ENCODE data around the gene SNX27. TPM values are rescaled to one million over a fixed set of nuclear protein-coding genes. Genes with fewer than 3 reads are reported as not detected.
"Not testable (repeated sequence)": the region's sequence is repeated elsewhere in the genome, so short reads cannot be mapped to it uniquely, and the experiment has no call there.

The SNX27 gene
- total RNA-seq, result 15.8 and 24.3 TPM in 2 replicates

DNA sequence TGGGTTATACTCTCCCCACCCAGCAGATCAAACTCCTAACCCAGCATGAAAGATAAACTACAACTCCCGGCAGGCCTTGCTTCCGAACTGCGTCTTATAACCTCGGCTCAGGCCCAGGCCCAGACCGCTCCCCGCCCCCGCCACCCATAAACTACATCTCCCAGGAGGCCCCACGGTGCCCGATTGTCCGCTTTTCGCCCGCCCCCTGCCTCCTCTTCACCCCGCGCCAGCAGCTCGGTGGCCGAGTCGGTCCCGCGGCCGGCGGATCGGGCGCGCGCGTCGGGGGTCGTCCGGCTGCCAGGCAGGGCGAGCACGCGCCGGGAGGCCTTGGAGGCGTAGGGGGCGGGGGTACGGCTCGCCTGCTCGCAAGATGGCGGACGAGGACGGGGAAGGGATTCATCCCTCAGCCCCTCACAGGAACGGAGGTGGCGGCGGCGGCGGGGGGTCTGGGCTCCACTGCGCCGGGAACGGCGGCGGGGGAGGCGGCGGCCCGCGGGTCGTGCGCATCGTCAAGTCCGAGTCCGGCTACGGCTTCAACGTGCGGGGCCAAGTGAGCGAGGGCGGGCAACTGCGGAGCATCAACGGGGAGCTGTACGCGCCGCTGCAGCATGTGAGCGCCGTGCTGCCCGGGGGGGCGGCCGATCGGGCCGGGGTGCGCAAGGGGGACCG is at the start of gene SNX27:
TSS of gene SNX27 (plus strand) at position 219 of the 669 bp plus-strand sequence. CDS start at position 371, 152 bp downstream.
- peak; percentile 95 for DNase-seq

DNA sequence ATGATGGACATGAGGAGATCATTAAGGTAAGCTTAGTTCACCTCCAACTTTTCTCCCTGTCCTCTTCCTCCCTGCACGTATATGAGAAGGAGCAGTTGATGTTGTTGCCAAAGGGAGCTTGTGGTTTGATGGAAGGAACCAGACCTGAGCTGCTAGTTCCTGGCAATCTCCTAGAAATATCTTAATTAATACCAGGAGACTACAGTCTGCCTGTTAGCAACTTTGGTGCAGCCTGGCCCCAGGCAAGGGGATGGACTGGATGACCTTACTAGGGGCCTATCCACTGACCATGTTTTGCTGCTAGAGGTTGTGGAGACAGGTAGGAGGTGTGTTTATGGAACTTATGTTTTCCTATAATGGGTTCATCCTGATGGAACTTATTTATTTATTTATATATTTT is 49.2 kb upstream of the SNX27 start:
- no peak for DNase-seq

DNA sequence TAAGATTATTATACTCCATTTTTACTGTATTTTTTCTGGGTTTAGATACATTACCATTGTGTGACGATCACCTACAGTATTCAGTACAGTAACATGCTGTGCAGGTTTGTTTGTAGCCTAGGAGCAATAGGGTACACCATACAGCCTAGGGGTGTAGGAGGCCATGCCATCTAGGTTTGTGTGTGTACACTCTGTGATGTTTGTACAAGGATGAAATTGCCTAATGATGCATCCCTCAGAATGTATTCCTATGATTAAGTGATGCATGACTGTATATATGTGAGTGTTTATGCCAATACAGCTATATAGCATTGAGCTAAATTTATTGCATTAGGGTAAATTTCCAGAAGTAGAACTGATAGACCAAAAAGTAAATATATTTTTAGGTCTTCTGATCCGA is 48.5 kb upstream of the SNX27 start:
- DNase-seq, result no peak

DNA sequence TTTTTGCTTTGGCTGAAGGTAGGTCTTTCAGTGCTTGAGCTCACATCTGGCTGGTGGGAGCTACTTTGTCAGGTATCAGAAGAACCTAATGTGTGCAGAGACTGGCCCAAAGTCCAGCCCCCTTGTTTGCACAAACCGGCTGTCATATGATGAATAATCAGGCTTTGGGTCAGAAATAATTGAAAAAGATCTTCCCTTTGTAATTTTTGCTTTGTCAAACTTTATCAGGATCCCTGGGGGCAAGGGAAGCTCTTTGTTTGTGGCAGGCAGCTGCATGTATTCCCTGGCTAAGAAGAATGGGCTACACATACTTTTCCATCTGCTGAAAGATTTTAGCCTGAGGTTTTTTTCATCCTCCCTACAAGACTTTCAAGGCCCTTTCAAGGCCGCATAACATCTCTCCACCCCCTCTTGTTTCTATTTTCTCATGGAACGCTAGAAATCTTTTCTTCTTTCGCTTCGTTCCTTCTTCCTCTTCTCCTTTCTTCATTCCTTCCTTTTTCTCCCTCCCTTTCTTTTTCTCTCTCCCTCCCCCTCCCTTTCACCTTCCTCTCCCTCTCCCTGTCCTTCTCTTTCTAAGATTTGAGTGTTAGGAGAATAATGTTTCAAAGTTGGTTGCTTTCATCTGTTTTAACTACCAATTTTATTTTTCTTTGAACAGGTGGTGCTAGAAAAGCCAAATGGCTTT is 46.2 kb upstream of the SNX27 start:
- no peak for DNase-seq

DNA sequence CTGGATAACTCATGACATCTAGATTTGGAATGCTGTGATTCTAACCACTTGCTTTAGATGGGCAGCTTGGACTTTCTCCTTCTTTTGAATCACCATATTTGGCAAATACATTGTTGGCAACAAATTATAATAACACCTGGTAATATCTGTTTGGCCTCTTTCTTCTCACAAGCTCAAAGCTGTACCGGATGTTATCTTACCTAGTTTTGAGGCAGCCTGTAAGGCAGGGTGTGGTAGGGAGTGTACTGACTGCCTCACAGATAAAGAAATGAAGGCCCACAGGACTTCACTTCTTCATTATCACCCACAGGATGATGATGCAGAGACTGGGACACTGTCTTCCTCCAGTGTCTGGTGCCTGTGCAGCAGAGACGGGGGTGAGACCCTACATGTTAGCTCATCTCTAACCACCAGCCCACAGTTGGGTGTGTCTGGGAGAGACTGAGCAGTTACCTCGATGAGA is 43.2 kb upstream of the SNX27 start:
- DNase-seq, result no peak

DNA sequence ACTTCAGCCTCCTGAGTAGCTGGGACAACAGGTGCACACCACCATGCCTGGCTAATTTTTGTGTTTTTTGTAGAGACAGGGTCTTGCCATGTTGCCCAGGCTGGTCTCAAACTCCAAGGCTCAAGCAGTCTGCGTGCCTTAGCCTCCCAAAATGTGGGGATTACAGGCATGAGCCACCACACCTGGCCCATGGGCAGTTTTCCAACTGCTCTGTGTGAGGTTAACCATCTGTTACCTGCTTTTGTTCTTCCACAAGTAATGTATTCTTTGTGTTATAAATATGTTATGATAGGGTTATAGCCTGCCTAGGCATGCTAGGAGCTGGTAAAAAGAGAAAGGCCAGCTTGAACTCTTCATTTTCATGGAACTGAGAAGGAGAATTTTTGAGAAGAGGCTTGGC is 41.0 kb upstream of the SNX27 start:
- DNase-seq, result no peak

DNA sequence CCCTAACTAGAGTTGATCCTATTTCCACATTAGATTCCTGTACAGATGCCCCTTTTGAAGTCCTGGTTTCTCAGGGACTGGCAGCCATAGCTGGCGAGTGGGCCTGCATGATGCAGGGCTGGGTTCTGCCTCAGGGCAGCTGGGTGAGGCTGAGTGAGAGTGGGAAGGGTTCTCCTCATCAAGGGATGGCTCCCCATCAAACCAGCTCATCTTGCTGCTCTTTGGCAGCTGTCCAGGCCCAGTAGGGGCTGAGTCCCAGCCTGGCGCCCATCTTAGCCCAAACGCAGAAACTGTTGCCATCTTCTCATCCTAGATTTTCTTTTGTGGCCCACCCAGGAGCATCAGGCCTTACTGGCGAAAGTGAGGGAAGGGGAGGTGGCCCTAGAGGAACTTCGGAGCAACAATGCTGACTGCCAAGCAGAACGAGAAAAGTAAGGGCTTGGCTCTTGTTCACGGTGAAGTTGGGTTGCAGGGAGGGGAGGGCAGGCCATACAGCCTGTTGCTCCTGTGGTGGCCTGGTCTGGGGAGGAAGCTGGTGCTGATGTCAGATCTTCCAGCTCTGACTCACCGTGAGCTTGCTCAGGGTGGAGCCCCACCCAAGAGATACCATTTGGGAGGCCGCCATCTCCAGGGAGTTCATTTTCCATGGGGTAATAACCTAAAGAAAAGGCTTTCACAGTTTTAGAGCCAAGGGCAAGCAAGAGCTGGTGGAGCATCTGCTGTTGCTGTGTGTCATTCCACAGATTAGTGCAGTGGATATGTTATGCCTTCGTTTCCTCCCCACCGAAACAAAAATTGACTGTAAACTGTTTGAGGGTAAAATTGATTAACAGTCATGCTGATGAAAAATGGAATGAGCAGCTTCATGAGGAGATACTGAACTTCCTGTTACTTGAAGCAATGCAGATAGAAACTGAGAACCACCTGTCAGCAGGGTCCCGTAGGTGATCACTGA is 37.0 kb upstream of the SNX27 start:
- peak; percentile 27 for DNase-seq

DNA sequence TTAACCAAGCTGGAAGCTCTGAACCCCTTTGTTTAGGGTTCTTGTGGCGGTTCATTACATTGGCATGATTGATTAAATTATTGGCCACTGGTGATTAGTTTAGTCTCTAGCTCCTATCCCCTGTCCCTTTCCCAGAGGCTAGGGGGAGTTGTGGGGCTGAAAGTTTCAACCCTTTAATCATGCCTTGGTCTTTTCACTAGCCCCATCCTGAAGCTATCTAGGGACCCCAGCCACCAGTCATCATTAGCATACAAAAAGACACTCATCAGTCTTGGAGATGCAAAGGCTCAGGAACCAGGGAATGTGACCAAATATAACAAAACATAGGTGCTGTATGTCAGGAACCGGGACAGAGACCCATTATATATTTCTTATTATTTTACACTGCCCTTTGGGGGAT is 34.7 kb upstream of the SNX27 start:
- no peak for DNase-seq

DNA sequence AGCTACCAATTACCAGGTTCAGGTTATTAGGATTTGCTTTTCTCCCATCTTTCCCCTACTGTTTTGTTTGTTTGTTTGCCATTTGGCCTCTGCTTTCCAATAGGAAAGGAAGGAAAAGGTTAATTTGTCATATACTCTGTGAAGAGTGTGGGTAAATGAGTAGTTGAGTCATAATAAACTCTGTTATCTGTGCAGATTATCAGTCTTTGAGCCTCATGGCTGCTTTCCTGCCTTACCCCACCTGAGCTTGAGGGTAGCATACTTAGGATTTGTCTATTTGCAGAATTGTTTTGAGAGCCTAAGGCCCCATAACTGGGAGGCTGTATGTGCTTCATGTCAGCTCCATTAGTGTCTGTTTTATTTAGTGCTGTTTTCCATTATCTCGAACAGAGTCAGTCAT is 32.9 kb upstream of the SNX27 start:
- no peak for DNase-seq

DNA sequence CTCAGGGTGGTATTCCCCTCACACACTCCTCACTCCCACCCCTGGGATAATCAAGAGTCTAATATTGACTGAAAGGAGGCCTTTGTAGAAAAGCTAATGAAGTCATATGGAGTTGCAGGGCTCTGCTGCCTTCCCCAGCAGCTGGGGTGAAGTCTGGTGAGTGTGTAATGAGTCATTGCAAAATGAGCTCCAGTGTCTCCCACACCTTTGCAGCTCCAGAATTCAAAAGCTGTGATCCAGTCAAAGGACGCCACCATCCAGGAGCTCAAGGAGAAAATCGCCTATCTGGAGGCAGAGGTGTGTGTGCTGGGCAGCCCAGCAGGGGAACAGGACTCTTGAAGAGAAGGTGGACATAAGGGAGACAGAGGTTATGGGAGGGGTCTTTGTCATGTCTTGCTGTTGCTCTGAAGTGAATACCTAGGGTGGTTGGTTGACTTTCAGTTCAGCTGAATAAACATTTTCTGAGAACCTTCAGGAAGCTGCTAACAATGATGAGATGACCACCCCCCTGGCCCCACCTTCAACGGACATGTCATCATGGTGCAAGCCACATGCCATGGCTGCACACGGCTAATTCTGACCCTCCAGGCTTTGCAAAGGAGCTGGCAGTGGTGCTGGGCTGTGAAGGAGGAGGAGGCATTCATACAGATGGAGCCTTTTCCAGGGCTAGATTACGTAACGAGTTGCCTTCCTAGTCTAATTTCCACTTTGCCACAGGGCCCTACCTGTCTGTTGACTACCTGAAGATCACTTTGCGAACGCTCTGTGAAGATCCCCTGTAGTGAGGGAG is 32.2 kb upstream of the SNX27 start:
- no peak for DNase-seq

DNA sequence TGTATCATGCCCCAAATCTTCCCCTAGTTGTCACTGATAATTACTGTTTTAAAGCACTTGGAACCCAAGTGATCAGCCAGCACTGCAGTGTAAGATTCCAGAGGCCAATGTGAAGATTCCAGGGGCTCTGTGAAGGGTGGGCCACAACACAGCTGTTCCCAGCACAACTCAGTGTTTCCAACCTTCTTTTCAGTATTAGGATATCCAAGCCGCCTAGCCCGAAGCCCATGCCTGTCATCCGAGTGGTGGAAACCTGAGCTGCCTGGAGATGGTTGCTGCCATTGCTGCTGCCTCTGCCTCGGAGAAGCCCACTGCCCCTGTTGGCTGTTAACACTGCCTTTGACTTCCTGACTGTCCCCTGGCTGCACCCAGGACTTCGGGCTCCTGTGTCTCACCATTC is 30.4 kb upstream of the SNX27 start:
- DNase-seq, result no peak

DNA sequence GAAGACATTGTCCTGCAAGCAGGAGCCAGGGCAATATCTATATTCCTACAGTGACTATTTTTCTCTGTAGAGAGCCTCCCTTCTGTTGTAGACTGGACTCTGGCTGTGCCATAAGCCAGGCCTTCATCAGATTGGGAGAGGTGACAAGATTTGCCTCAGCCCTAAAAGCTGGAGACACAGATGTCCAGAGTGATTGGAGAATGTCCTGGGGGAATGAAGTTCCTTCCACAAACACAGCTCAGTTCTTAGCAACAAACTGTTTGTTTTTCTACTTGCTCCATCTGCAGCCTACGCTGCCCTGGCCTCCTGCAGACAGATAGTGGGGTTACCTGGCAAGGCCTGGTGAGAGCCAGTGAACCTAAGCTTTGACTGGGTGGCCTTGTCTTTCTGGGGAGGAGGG is 29.9 kb upstream of the SNX27 start:
- DNase-seq, result no peak

DNA sequence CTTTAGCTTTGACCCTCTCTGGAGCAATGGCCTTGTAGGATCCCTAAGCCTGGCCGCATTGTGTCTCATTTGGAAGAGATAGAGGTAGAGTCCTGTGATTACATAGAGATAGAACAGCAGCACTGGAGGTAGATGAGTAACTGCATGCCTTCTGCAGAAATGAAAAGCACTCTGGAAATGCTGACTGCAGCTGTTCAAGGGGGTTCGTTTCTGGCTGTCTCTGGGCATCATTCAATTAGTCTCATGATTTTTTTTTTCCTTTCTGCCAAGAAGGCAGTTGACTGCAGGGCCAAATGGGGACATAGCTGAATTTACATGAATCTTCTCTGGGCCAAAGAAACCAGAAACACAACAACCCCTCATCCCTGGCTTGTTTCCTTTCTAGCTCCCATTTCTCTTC is 28.1 kb upstream of the SNX27 start:
- DNase-seq, result no peak

DNA sequence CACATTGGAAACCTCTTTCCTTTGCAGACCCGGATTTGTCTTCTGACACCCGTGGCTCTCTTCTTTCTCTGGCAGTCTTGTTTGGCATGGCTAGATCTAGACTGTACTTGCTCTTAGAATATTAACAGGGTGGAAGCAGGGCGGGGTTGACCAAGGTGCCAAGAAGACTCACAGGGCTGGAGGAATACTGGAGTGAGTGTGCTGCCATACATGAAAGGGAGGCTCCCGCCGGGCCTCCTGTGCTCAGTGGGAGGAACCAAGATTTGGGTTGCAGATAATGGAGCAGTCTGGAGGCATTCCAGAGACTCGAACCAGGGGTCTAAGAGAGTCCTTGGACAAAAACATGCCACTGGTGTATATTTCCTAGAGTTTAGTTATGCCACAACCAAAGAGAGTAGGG is 27.6 kb upstream of the SNX27 start:
- DNase-seq, result no peak

DNA sequence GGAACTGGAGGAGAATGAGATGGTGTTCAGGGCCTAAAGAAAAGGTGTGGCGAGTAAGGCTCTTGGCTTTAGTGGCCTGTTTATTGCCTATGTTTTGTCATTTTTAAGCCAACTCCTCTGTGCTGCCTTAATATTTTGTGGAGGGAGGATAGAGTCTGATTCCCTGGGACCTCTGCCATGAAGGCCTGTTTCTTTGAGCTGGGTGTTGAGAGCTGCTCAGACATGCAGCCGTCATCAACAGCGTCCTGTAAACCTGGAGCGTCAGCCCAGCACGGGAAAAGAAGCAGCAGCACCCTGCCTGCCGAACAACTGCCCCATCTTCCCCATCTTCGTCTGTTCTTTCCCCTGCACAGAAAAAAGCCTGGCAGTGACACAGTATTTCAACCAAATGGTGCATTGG is 27.1 kb upstream of the SNX27 start:
- DNase-seq, result no peak

DNA sequence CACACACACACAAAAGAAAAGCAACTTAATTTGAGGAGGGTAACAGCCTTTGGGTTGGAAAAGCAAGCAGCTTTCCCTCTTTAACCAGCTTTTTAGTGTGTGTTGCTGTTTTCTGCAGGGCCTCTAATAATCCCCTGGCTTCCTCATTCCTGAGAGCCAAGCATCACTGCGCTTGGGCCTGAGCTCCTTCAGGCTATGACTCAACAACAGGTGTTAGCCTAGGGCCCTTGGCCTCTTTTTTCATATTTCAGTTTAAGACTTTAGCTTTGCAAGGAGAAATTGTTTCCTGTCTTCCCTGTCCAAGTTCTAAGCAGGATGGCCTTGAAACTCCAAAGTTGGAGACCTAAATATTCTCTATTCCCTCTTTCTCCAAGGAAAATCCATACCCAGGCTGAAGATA is 26.2 kb upstream of the SNX27 start:
- peak; percentile 63 for DNase-seq

DNA sequence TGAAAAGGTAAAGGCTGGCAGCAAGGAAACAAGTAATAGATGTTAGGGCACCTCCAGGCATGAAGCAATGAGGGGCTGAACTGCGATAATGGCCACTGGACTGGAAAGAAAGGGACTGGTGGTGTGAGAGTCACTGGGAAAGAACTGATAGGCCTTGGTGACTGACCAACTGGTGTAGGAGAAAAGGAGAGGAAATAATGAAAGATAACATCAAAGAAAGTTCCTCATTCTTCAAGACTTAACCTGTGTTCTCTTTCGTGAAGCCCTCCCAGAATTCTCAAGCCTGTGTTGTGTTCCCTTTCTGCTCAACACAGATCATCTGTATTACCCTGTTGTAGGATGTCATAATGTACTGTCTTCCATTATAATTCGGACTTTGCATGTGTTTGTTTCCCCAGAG is 20.9 kb upstream of the SNX27 start:
- no peak for DNase-seq

DNA sequence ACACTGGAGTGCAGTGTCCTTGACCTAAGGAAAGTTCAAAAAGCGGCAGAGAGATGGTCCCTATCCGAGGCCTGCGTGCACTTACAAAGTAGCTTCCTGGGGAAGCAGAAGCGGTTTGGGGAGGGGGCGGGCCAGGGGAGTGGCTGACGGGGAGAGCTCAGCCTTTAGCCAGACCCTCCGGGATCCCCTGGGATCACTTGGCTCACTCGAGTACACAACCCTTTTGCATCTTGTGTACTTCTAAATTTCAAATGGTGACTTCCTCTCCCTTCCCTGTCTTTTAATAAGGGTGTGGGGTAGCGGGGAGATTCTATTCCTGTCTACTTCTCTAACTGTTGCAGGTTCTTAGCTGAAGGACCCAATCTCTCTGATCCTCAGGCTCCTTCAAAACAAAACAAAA is 18.1 kb upstream of the SNX27 start:
- DNase-seq, result no peak

DNA sequence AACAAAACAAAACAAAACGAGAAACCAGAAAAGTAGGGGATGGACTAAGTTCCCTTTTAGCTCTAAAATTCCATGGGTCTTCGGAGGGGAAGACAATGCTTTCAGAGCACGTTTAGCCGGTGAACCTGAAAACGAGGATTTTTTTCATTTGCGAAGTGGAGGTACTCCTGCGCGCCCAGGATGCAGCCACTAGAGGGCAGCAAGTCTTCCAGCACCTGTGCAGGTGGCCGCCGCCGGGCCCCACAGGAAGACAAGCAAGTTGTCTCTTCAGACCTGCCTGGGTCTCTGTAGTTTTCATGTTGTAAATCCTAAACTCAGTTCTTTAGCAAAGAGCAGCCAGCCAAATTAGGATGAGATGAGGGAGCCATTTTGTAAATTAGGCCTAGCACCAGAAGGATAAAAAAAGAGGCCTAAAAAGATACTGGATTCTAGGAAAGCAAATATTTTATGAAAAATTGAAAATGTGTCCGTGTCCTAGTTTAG is 17.7 kb upstream of the SNX27 start:
- peak; percentile 75 for DNase-seq

DNA sequence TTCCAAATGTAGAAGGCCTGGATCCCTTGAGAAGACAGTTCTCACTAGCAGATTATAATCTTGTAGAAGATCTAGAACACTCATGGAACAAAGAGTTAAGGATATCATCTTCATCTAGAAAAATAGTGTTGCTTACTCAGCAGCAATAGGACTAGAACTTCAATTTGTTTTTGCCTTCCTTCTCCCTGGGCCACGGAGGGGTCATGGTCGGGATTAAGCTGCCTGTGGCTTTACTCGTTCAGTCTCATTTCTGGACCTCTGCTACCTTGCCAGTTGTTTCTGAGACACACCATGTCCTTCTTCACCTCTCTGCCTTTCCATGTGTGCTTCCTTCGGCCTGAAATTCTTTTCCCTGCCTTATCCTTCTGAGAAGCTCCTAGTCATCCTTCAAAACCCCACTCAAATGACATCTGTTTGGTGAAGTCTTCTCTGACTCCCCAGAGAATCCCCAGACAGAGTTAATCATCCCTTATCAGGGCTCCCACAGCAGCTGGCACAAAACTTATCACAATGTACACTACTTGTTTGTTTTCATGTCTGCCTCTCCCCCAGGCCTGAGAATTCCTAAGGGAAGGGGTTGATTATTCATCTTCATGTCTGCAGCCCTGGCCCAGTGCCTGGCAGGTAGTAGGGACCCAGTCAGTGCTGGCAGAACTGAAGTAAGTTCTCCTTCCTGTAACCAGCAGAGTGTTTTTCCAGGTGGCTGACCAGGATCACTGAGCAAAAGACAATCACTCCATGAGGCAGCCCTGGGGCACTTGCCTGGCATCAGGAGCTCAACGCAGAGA is 15.5 kb upstream of the SNX27 start:
- DNase-seq, result peak; percentile 24

DNA sequence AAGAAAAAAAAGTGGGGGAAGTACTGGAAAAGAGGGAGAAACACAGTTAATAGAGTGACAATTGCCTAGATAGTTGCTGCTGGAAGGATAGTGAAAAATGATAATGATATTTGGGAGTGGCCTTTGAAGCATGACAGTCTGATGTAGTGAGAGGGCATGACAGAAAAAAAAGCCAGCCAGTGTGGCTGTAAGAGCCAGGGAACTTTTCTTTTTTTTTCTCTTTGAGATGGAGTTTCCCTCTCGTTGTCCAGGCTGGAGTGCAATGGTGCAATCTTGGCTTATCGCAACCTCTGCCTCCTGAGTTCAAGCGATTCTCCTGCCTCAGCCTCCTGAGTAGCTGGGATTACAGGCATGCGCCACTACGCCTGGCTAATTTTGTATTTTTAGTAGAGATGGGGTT is 9.3 kb upstream of the SNX27 start:
- not testable (repeated sequence) for DNase-seq

DNA sequence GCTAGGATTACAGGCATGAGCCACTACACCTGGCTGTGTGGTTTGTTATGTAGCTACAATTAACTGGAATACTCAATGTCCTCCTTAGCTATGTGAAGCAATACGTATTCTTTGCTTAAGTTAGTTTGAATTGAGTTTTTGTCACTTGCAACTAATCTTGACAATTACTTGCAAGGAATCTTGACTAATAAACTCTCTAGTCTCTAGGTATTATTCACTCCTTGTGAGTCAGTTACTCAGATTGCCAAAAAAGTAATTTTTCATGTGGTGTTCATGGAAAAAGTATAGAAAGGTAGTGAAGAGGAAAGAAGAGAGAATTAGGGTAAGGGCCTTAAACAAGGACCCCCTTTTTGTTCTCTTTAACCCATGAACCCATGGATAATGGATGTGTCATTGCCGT is 7.6 kb upstream of the SNX27 start:
- DNase-seq, result no peak

All from dermis blood vessel endothelial cell (primary cell).